Neural crest cell (in vitro differentiated cells): ENCODE data around the gene ELOB. TPM values are rescaled to one million over a fixed set of nuclear protein-coding genes. Genes with fewer than 3 reads are reported as not detected.

ENCODE experiments used
- DNase-seq: peaks from one replicate; pipeline ENCODE4 v3.0.0; 2021; ENCODE audit warnings: low read depth, mixed read lengths, low spot score
- H3K27ac Mint-ChIP-seq: one replicate; pipeline ENCODE4 v1.8.0; 2021; ENCODE audit warnings: mild to moderate bottlenecking, mixed read lengths; ENCODE audit not compliant: unreplicated experiment
- H3K27me3 Mint-ChIP-seq: 2 replicates; pipeline ENCODE4 v1.8.0; 2021; ENCODE audit warnings: low read depth, mild to moderate bottlenecking, mixed read lengths
- H3K36me3 Mint-ChIP-seq: 2 replicates; pipeline ENCODE4 v1.8.0; 2021; ENCODE audit warnings: low read depth, mild to moderate bottlenecking, mixed read lengths
- H3K4me1 Mint-ChIP-seq: 2 replicates; pipeline ENCODE4 v1.8.0; 2021; ENCODE audit warnings: mixed read lengths
- H3K4me3 Mint-ChIP-seq: one replicate; pipeline ENCODE4 v1.8.0; 2021; ENCODE audit warnings: mild to moderate bottlenecking, mixed read lengths
- H3K9me3 Mint-ChIP-seq: 2 replicates; pipeline ENCODE4 v1.8.0; 2021; ENCODE audit warnings: mixed read lengths
- CTCF ChIP-seq: fragments of 200-600 bp; sonication (generic); conservative IDR thresholded peaks from 2 replicates; pipeline ENCODE4 v1.5.0; 2021; ENCODE audit warnings: antibody characterized with exemption, mild to moderate bottlenecking
- total RNA-seq: library from RNA; stranded (reverse); gene quantifications from 2 replicates; pipeline ENCODE4 v1.2.1, GENCODE V29; 2021

ELOB gene
- total RNA-seq, 1 donor from 2014 or later, result 261 TPM

GRCh38 chr16:2755158-2755557 lies 21.9 kb downstream of the ELOB start:
- no peak for DNase-seq
- Mint-ChIP-seq H3K4me1 (peaks cover 58% of the 10 kb centered on the region), H3K27me3 (peaks cover 11% of the 10 kb centered on the region), H3K4me3 (peak overlapping the region; percentile 96), H3K36me3 (peaks cover 48% of the 10 kb centered on the region), H3K27ac (peak overlapping the region; percentile 44), H3K9me3 (peaks cover 5% of the 10 kb centered on the region)
- no peak for TF ChIP-seq CTCF

GRCh38 chr16:2753733-2754020 lies 23.4 kb downstream of the ELOB start:
- DNase-seq, result no peak
- Mint-ChIP-seq H3K27me3 (peaks cover 11% of the 10 kb centered on the region), H3K36me3 (peaks cover 33% of the 10 kb centered on the region), H3K4me3 (peak overlapping the region; percentile 96), H3K4me1 (peaks cover 59% of the 10 kb centered on the region), H3K9me3 (peaks cover under 1% of the 10 kb centered on the region), H3K27ac (peak overlapping the region; percentile 83)
- no peak for TF ChIP-seq CTCF

GRCh38 chr16:2752850-2753732 lies 24.0 kb downstream of the ELOB start:
- H3K36me3 Mint-ChIP-seq, result peaks cover 29% of the 10 kb centered on the region
- peak overlapping the region; percentile 96 for H3K4me3 Mint-ChIP-seq
- peak; percentile 76 for DNase-seq

GRCh38 chr16:2752035-2752849 lies 24.8 kb downstream of the ELOB start, which contains the start of gene SRRM2:
Gene SRRM2 (plus strand): TSS chr16:2752638. CDS start chr16:2756365, 3,727 bp downstream.
- DNase-seq, result peak; percentile 90
- H3K36me3 Mint-ChIP-seq, result peaks cover 23% of the 10 kb centered on the region
- H3K9me3 Mint-ChIP-seq, result no peaks in the 10 kb centered on the region
- peaks cover 11% of the 10 kb centered on the region for H3K27me3 Mint-ChIP-seq
- peak within 1 kb of the TSS; percentile 96 for H3K4me3 Mint-ChIP-seq
- peak within 1 kb of the TSS; percentile 100 for H3K27ac Mint-ChIP-seq
- peaks cover 54% of the 10 kb centered on the region for H3K4me1 Mint-ChIP-seq
- TF ChIP-seq CTCF, result no peak

More at GRCh38 chr16:2752850-2753732, 24.0 kb downstream of the ELOB start:
- H3K27ac Mint-ChIP-seq, result peak overlapping the region; percentile 83
- peaks cover 11% of the 10 kb centered on the region for H3K27me3 Mint-ChIP-seq
- no peak for TF ChIP-seq CTCF
- peaks cover 59% of the 10 kb centered on the region for H3K4me1 Mint-ChIP-seq
- no peaks in the 10 kb centered on the region for H3K9me3 Mint-ChIP-seq

- Mint-ChIP-seq H3K36me3 (peaks cover 18% of the 10 kb centered on the region), H3K4me3 (peak overlapping the region; percentile 95), H3K9me3 (no peaks in the 10 kb centered on the region), H3K27ac (peak overlapping the region; percentile 100), H3K27me3 (peaks cover 11% of the 10 kb centered on the region), H3K4me1 (peaks cover 49% of the 10 kb centered on the region)
- DNase-seq, result no peak
- no peak for TF ChIP-seq CTCF
Observed at GRCh38 chr16:2751577-2752034, 25.5 kb downstream of the ELOB start.
